Stimulated activated CD4-positive, alpha-beta T cell treated with anti-CD3 and anti-CD28 coated beads, Interleukin-1b, Interleukin-23, amount 100 ng/mL, for 4 hours (primary cell): ENCODE data around the gene SOS2.
"Not testable (repeated sequence)": the region's sequence is repeated elsewhere in the genome, so short reads cannot be mapped to it uniquely, and the experiment has no call there.

ENCODE experiments used
- DNase-seq, 2 donors: peaks; one replicate each; pipeline ENCODE4 v3.0.0-alpha.2; 2020; ENCODE audit warnings: low read depth in 2 of 2

SOS2 gene

DNA sequence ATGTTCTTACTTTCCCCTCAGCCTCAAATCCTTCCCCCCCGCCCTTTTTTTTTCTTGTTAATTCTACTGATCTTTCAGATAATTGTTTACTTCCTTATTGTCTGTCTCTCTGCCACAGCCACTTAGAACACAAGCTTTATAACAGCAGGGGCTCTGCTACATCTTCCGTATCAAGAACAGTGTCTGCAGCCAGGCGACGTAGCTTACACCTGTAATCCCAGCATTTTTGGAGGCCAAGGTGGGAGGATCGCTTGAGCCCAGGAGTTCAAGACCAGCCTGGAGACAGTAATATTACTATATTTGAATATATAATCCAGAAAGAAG, 5.4 kb downstream of the SOS2 start:
- DNase-seq = no peak

- no peak for DNase-seq
Measured at GRCh38 chr14:50225067-50225973, 6.1 kb downstream of the SOS2 start.

DNA sequence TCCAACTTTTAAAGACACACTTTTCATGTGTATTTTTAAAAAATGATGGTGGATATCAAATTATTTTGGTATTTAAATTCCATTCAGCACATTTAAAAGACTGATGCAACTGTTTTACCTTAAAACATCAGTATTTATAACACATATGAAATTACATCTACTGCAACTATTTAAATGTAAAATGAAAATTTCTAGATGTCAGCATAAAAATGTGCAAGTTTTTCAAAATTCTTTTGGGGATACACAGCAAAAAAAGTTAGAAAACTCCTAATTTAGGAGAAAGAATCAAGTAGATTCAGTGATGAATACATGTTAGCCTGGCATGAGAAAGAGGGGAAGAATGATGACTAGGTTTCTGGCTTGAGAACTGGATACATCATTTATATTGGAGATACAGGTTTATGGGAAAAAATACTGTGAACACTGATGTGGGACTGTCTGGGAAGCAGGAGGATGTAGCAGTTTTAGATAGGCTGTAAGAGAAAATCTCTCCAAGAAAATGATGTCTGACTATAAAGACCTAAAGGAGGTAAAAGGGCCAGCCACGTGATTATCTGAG, 9.2 kb downstream of the SOS2 start:
- no peak for DNase-seq

DNA sequence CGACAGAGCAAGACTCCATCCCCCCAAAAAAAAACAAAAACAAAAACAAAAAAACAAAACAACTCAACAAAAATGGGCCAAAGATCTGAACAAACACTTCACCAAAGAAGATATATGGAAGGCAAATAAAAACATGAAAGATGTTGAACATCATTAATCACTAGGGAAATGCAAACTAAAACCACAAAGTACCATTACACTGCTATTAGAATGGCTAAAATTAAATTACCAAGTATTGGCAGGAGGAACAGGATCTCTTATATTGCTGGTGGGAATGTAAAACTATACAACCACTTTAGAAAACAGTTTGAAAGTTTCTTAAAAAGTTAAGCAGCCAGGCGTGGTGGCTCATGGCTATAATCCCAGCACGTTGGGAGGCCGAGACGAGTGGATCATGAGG, 12.9 kb downstream of the SOS2 start:
- no peak for DNase-seq

DNA sequence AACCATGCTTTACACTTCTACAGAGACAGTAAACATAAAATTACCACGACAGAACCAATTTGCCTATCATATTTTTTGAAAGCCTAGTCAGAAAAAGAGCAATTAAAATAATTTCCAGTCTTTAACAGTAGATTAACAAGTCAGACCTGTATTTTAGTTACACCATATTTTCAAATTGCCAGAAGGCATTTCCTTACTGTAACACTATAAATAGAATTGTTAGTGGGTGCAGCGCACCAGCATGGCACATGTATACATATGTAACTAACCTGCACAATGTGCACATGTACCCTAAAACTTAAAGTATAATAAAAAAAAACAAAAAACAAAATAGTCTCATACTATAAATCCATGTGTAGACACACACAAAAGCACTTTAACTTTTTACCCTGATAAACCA, 16.0 kb downstream of the SOS2 start:
- DNase-seq = no peak

- no peak for DNase-seq
Measured at GRCh38 chr14:50213795-50214194, 17.6 kb downstream of the SOS2 start.

DNA sequence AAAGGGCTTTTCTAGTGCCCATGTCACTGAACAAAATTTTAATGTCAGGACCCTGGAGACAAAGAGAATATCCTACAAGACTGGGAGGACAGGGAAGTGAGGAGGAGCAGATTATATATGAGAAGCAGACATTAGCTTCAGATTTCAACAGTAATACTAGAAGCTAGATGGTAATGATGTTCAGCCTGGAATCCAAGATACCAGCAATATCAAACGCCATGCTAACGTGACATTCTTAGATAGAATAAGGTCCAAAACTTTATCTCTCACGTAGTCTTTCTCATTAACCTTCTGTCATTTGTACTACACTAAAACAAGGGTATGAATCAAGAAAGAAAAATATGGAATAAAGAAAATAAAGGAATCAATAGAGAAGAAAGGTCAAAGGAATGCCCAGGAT, 18.7 kb downstream of the SOS2 start:
- no peak for DNase-seq

GRCh38 chr14:50210074-50210473, 21.3 kb downstream of the SOS2 start:
- DNase-seq = no peak

DNA sequence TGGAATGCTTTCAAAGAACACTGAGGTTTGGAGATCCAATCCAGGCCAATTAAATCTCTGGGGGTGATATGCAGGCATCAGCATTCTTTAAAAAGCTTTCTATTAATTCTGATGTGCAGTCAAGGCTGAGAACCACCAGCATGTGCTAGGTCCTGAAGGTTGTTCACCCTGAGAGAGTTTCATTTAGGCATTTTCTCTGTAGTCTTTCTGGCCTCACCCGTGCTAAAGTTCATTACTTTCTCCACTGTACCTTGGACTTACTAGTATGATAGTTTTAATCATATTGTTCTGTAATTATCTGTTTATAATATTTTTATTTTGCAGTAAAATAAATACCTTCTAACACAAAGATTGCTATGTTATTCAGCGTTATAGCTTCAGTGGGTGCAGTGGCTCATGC, 32.9 kb downstream of the SOS2 start:
- no peak for DNase-seq

DNA sequence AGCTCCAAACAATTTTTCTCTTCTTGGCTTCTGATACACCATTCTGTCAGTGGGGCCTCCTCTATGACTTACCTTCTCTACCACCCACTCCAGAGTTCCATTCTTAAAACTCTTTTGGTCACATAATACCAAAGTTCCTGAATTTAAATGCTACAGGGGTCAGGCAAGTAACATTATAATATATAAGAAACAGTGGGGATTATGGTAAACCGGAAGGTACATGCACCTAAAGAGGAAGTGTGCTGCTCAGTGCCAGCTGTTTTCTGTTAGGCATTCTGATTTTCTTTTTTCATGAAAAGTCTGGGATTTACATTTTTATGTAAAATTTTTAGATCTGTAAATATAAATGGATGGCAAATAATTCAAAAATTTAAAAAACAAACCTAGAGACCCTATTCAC, 39.9 kb downstream of the SOS2 start:
- no peak for DNase-seq

GRCh38 chr14:50186107-50186506, 45.3 kb downstream of the SOS2 start:
- no peak for DNase-seq

- no peak for DNase-seq
Measured at GRCh38 chr14:50173891-50174290, 57.5 kb downstream of the SOS2 start.

DNA sequence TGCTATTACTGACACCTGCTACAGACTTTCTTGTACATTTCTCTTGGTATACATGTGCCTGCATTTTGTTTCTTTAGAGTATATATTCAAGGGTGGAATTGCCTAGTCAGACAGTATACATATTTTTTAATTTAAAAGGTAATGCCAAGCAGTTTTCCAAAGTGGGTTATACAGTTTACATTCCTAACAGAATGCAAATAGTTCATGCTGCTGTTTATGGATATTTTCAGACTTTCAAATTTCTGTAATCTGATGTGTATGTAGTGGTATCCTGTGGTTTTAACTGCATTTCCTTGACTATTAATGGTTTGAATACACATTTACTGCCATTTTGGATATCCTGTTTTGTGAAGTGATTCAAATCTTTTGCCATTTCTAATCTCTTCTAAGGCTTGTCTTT, 59.5 kb downstream of the SOS2 start:
- no peak for DNase-seq

DNA sequence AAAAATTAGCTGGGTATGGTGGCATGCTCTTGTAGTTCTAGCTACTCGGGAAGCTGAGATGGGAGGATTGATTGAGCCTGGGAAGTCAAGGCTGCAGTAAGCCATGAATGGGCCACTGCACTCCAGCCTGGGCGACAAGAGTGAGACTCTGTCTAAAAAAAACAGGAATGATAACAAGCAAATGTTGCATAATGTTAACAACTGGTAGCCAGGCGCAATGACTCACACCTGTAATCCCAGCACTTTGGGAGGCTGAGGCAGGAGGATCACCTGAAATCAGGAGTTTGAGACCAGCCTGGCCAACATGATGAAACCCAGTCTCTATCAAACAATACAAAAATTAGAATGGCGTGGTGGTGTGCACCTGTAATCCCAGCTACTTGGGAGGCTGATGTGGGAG, 64.0 kb downstream of the SOS2 start:
- not testable (repeated sequence) for DNase-seq

- no peak for DNase-seq
Measured at GRCh38 chr14:50156111-50156510, 75.3 kb downstream of the SOS2 start.

DNA sequence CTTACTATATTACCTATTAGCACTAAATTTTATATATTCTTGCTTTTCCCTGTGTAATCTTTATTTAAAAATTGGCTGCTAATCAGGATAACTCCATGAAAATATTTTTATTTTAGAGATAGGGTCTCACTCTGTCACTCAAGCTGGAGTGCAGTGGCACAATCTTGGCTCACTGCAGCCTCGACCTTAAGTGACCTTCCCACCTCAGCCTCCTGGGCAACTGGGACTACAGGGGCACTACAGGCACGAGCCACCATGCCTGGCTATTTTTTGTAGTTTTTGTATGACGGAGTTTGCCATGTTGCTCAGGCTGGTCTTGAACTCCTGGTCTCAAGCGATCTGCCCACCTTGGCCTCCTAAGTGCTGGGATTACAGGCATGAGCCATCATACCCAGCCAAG, 82.6 kb downstream of the SOS2 start:
- DNase-seq = no peak

DNA sequence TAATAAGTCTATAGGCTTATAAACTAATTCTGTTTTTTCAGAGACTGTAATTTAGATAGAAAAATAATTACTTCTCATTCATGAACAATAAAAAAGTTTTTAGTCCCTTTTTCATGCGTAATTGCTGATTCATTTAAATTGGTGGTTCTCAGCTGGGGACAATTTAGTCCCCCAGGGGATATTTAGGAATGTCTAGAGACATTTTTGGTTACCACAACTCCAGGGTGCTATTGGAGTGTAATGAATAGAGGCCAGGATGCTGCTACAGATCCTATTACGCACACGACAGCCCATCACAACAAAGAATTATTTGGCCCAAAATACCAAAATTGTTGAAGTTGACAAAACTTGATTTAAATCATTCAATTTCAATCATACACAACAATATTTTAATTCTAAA, 92.2 kb downstream of the SOS2 start:
- DNase-seq = no peak

DNA sequence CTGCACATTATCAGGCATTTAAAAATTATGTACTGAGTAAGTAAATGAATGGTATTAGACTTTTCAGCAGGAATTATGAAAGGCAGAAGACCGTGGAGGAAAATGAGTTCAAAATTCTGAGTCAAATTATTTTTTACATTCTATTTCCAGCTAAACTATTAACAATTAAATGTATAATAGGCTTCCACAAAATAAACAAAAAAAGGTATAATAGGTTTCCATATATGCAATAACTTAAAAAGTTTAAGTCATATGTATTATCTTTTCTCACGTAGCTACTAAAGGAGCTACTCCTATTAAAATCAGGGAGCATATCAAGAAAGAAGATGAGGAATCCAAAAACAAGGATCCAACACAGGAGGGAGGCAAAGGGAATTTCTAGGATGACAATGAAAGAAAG, 103.6 kb downstream of the SOS2 start:
- DNase-seq = no peak

- DNase-seq = no peak
Measured at GRCh38 chr14:50123062-50123461, 108.3 kb downstream of the SOS2 start.

DNA sequence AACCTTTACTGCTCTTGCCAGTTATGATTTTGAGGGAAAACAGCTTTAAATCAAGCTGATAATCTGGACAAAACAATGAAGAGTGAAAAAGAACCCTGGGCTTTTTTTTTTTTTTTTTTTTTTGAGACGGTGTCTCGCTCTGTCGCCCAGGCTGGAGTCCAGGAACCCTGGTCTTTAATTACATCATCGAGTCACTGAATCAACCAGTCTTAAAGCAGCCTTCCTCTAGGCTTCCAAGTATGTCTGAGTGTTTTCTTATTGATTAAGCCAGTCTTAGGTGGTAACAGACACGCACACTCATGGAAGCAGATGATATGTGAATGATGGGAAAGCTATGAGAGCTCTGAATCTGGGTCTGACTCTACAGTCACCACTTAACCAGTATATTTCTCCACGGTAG, 109.1 kb downstream of the SOS2 start:
- no peak for DNase-seq

GRCh38 chr14:50121486-50121885, 109.9 kb downstream of the SOS2 start:
- no peak for DNase-seq

- DNase-seq = no peak
Measured at GRCh38 chr14:50117456-50117855, 113.9 kb downstream of the SOS2 start.

DNA sequence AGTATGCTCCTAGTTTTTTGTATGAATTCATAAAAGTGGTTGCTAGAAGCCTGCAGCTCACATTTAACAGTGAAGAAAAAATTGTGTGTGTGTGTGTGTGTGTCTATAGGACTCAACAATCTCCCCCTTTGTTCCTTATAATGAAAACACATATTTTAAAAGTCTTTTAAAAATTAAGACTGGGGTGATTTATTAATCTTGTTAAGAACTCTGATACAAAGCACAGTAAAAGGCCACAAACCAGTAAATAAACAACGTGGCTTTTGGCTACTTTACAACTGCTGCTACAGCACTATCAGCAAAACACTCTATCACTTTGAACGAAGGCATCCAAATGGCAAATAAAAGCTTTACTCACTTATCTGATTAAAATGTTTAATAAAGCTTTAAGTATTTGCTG, 114.4 kb downstream of the SOS2 start:
- no peak for DNase-seq
